Anterior cingulate cortex (tissue), 58 donors: Measurements from ENCODE around the gene NCOA1.
A peak's percentile ranks its signal among the peaks of the same experiment; 100 is the strongest.
"Not testable (repeated sequence)": the region's sequence is repeated elsewhere in the genome, so short reads cannot be mapped to it uniquely, and the experiment has no call there.

Experiments
- DNase-seq, 58 donors: peaks; one replicate each; lab custom pipeline; 2025; lab: John Stamatoyannopoulos, UW

The NCOA1 gene

DNA sequence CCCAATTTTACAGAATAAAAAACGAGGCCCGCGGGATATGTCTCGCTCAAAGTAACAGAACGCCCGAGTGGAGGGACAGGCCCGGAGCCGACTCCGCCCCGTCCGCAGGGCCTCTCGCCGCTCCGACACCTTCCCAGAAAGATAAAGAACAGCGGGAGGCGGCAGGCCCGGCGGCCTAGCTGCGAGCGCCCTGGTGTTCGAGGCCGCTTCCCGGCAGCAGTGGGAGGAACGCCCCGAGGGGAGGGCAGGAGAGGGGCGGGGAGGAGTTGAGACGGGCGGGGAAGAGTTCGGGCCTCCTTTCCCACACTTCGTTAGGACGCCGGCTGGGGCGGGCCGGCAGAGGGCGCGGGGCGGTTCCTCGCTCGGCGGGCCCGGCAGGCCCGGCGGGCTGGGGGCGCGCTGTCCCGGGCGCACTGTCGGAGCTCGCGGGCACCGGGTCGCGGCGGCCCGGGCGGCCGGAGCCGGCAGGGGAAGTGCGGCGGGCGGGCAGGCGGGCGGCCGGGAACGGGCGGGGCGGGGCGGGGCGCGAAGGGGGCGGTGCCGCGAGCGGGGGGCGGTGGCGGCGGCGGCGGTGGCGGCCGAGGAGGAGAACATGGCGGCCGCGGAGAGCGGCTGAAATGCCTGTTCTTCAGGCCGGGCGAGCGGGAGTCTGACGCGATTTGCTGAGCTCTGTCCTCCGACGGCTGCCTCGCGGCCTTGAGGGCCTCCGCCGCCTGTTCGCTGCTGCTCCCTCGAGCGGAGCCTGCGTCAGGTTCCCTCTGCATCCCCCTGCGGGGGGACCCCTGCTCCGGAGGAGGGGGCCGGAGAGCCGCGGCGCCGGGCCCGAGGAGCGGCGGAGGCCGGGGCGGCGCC is at the start of gene NCOA1:
Gene NCOA1, plus strand, starts transcription at position 565 of the 852 bp plus-strand sequence. CDS start 167,424 bp downstream, outside the sequence.
- DNase-seq, result peak; percentile 21 to 94 (median 83)

DNA sequence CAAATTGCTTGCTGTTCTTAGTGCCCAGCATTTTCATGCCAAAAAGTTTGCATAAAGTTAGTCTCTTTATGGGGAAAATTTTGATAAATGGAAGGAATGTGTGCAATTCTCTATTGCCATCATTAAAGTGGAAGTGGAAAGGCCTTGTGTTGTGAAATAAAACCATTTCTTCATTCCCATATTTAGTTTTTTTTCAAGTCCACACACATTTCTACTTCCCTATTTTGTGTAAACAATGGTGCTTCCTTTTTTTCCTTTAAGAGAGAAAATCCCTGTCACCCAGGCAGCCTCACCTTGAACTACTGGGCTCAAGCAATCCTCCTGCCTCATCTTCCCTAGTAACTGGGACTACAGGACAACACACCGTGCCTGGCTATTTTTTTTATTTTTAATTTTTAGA is 42.3 kb upstream of the NCOA1 start:
- DNase-seq, result no peak

DNA sequence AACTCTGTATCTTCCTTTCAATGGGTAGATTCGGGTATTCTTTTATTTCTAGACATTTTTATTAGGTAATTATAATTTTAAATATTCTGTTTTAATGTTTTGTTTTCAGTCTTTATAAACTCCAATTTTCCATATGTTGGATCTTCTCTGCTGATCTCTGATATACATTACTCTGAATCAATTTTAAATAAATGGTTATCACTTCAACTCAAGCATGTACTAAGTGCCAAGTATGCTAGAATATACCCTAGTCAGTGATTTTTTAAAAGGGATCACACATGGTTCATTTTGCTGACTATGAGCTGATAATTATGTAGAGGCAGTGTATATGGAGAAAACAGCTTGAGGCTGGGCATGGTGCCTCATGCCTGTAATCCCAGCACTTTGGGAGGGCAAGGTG is 41.7 kb upstream of the NCOA1 start:
- DNase-seq, result no peak

DNA sequence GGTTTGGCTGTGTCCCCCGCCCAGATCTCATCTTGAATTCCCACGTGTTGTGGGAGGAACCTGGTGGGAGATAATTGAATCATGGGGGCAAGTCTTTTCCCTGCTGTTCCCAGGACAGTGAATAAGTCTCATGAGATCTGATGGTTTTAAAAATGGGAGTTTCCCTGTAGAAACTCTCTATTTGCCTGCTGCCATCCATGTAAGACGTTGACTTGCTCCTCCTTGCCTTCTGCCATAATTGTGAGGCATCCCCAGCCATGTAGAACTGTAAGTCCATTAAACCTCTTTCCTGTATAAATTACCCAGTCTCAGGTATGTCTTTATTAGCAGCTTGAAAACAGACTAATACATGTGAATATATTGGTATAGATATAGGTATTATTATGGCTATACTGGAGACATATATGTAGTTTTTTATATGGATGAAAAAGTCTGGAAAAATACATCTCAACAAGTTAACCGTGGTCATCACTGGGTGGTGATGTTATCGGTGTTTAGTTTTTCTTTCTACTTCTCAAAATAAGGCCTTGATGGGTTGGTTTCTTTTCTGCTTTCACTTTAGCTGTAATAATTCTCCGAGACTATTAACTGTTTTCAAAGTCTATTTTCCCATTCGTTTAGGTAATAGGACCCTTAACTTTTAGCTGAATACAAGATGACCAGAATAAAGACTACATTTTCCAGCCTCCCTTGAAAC is 39.1 kb upstream of the NCOA1 start:
- DNase-seq, result no peak

DNA sequence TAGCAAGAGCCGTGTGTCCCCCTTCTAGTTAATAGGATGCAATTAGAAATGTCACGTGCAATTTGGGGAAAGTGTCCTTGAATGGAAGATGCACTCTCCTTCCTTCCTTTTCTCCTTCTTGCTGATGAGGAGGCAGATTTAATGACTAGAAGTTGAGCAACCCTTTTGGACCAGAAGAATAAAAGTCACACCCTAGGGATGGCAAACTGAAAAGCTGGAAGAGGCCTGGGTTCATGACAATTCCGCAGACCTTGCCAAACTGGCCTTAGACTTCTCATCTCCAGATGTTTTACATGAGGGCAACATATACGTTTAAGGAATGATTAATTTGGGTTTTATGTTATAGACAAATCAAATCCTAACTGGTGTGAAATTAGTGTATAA is 38.6 kb upstream of the NCOA1 start:
- DNase-seq, result no peak

- DNase-seq, result no peak
Measured at GRCh38 chr2:24453379-24454073, 37.5 kb upstream of the NCOA1 start.

- peak in 12 of 58 donors; percentile 2 to 64 (median 22) for DNase-seq
Measured at GRCh38 chr2:24454294-24454693, 36.8 kb upstream of the NCOA1 start.

GRCh38 chr2:24456599-24457556 is 34.2 kb upstream of the NCOA1 start:
- DNase-seq, result peak in 39 of 58 donors; percentile 1 to 84 (median 35)

GRCh38 chr2:24457696-24458386 is 33.2 kb upstream of the NCOA1 start:
- DNase-seq, result no peak

GRCh38 chr2:24459224-24460161 is 31.6 kb upstream of the NCOA1 start:
- peak in 8 of 58 donors; percentile 5 to 38 (median 13) for DNase-seq

DNA sequence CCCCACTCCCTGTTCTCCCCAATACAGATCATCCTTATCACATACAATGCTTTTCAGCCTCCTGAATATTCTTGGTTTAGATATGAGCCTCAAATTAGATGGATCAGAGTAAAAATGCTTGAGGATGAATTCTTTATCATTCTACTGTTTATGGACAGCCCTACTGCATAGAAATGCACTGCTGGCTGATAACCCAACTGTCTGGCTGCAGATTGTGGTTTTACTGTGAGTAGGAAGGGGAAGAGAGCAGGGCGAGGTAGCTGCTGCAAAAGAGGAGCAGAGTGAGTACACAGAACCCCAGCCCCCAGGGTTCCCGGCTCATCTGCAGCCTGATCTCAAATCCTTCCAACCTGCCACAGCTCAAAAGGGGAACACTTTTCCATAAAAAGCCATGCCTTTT is 29.4 kb upstream of the NCOA1 start:
- peak in 3 of 58 donors; percentile 4 to 32 (median 7) for DNase-seq

DNA sequence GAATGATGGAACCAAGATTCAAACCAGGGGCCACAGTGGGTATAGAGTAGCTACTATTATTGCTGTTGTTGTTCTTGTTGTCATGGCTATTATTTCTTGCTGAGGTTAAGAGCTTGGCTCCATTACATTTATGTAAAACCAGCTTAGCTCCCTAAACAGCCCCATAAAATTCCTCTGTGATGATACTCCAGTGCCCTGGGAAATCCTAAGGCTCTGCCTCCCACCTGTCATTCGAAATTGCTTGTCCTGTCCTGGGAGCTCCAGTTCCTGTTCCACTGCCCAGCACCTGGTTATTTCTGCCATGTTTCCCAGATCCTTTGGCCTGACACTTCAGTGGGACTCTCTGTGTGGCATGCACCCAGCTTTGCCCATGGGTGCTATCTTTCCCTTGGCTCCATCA is 27.8 kb upstream of the NCOA1 start:
- no peak for DNase-seq

GRCh38 chr2:24466871-24467870 is 23.9 kb upstream of the NCOA1 start:
- no peak for DNase-seq

DNA sequence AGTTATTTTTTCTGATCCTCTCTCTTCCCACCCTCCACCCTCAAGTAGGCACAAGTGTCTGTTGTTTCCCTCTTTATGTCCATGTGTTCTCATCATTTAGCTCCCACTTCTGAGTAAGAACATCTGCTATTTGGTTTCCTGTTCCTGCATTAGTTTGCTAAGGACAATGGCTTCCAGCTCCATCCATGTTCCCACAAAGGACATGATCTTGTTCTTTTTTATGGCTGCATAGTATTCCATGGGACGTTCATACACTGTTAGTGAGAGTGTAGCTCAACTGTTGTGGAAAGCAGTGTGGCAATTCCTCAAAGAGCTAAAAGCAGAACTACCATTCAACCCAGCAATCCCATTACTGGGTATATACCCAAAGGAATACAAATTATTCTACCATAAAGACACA is 22.6 kb upstream of the NCOA1 start:
- DNase-seq, result not testable (repeated sequence)

DNA sequence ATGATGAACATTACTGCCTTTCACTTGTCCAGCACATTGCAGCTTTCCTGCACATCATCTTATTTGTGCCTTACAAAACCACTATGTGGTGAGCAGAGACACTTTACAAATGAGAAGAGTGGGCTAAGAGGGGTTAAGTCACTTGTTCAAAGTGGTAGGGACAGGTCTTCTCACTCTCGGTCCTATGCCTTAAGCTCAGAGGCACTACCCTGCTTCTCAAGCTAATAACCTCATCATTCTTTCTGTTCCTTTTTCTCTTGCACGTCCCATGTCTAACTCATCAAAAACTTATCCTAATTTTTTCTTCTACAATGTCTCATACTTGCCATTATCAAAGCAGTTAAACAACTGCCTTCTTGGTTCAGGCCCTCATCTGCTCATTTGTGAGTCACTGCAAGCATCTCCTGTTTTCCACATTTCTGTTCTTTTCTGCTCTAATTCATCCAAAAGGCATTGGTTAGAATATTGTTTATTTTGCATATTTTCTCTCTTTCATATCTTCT is 21.9 kb upstream of the NCOA1 start:
- DNase-seq, result no peak

DNA sequence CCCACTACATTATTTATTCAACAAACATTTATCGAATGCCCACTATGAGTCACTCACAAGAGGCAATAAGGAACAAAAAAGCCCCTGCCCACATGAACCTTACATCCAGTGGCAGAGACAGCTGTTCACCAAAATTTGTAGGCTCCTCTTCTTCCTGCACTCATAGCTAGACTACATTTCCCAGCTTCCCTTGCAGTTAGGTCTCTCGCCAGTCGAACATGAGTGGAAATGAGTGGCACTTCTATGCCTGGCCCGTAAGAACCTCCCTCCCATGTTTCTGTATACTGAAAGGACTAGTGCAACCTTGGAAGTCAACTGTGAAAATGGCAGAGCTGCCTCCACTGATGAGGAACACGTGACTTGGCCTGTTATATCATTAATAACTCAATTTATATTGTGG is 19.4 kb upstream of the NCOA1 start:
- no peak for DNase-seq

- no peak for DNase-seq
Measured at GRCh38 chr2:24472416-24472815, 18.6 kb upstream of the NCOA1 start.
